Suprapubic skin (tissue), 4 donors: ENCODE measurements around the gene SSMEM1. TPM values are rescaled to one million over a fixed set of nuclear protein-coding genes. Genes with fewer than 3 reads are reported as not detected.
"Not testable (repeated sequence)": the region's sequence is repeated elsewhere in the genome, so short reads cannot be mapped to it uniquely, and the experiment has no call there.

ENCODE experiments used
- DNase-seq, 2 donors: peaks; one replicate each; pipeline ENCODE4 v3.0.0-alpha.2; 2019; ENCODE audit warnings: low spot score in 2 of 2
- H3K27ac ChIP-seq: fragments of 200-600 bp; sonication (generic); one replicate; pipeline ENCODE4 v1.5.1; 2019
- H3K27me3 ChIP-seq: fragments of 200-600 bp; sonication (generic); one replicate; pipeline ENCODE4 v1.5.1; 2019
- H3K36me3 ChIP-seq: fragments of 200-600 bp; sonication (generic); one replicate; pipeline ENCODE4 v1.5.1; 2019
- H3K4me1 ChIP-seq: fragments of 200-600 bp; sonication (generic); one replicate; pipeline ENCODE4 v1.5.1; 2019
- H3K4me3 ChIP-seq: fragments of 200-600 bp; sonication (generic); one replicate; pipeline ENCODE4 v1.5.1; 2019; ENCODE audit warnings: mild to moderate bottlenecking
- H3K9me3 ChIP-seq: fragments of 200-600 bp; sonication (generic); one replicate; pipeline ENCODE4 v1.5.1; 2019
- EP300 ChIP-seq: sonication (generic); formaldehyde crosslinking; IDR thresholded peaks from one replicate; pipeline ENCODE4 v1.6.1; 2017; ENCODE audit warnings: antibody characterized with exemption
- POLR2A ChIP-seq, 2 donors: fragments of 450-650 bp; IDR thresholded peaks; one replicate each; pipeline ENCODE4 v1.6.1; 2017; ENCODE audit warnings: antibody characterized with exemption in 2 of 2, mild to moderate bottlenecking in 2 of 2, moderate library complexity in 2 of 2
- POLR2AphosphoS5 ChIP-seq, 3 donors: sonication (generic); formaldehyde crosslinking; IDR thresholded peaks; one replicate each; pipeline ENCODE4 v1.6.1; 2017; ENCODE audit warnings: antibody characterized with exemption in 3 of 3
- WGBS: methylation state at CpG from one replicate; pipeline ENCODE4 v1.1.5; 2018; 5-methylcytosine and 5-hydroxymethylcytosine counted together
- total RNA-seq, 4 donors: library from RNA; depleted of rRNA; stranded (reverse); fragments of >200 nt; gene quantifications; one replicate each; pipeline ENCODE4 v1.1.0, GENCODE V29; 2016
- TF ChIP-seq, protein P1 (sequence below), 2 donors: fragments of 200-600 bp in 1 of 2; fragments of 450-650 bp in 1 of 2; sonication (generic) in 1 of 2; IDR thresholded peaks; one replicate each; pipeline ENCODE4 v1.5.1; 2016 to 2019; ENCODE audit warnings: antibody characterized with exemption in 2 of 2, mild to moderate bottlenecking in 1 of 2, moderate library complexity in 1 of 2

SSMEM1 gene
- total RNA-seq, 4 donors from 2014 or later = not detected

DNA sequence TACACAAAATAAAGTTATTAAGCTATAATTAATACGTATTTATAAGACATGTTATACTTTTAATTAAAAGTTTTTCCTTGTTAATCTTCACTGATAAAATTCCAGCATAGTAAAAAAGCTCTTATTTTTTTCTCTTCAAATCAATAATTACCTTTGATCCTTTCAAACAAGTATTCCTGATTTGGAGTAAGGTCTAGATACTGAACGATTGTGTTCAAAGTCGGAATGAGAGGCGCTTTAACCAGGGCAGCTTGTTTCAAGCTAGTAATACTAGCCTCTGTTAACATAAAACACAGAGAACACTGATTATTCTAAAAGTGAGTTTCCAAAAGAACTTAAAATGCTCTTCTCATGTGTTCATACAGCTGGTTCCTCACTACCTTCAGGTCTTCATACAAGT, 29.4 kb upstream of the SSMEM1 start:
- no peak for DNase-seq
- TF ChIP-seq, protein P1, sequence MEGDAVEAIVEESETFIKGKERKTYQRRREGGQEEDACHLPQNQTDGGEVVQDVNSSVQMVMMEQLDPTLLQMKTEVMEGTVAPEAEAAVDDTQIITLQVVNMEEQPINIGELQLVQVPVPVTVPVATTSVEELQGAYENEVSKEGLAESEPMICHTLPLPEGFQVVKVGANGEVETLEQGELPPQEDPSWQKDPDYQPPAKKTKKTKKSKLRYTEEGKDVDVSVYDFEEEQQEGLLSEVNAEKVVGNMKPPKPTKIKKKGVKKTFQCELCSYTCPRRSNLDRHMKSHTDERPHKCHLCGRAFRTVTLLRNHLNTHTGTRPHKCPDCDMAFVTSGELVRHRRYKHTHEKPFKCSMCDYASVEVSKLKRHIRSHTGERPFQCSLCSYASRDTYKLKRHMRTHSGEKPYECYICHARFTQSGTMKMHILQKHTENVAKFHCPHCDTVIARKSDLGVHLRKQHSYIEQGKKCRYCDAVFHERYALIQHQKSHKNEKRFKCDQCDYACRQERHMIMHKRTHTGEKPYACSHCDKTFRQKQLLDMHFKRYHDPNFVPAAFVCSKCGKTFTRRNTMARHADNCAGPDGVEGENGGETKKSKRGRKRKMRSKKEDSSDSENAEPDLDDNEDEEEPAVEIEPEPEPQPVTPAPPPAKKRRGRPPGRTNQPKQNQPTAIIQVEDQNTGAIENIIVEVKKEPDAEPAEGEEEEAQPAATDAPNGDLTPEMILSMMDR (IDR thresholded peaks at IDR 0.05) = no peak
- TF ChIP-seq POLR2AphosphoS5 (IDR thresholded peaks at IDR 0.05) = no peak
- TF ChIP-seq EP300 = no peak
- TF ChIP-seq POLR2A (IDR thresholded peaks at IDR 0.05) = no peak
- H3K9me3 ChIP-seq = no peaks in the 10 kb centered on the region
- 92% methylated on average over 4 of the region's 4 CpGs for WGBS
- no peak overlapping the region for H3K4me3 ChIP-seq
- H3K36me3 ChIP-seq = peaks cover 67% of the 10 kb centered on the region
- H3K27ac ChIP-seq = no peak overlapping the region
- H3K4me1 ChIP-seq = no peaks in the 10 kb centered on the region
- H3K27me3 ChIP-seq = no peaks in the 10 kb centered on the region

DNA sequence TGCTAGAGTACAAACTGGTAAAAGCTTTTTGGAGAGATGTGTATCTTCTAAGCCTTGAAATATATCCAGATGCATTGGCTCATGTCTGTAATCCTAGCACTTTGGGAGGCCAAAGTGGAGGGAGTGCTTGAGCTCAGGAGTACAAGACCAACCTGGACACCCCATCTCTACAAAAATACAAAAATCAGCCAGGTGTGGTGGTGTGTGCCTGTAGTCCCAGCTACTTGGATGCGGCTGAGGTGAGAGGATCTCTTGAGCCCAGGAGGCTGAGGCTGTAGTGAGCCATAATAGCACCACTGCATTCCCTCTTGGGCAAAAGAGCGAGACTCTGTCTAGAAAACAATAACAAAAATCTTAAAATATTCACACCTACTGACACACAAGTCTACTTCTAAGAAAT, 28.0 kb upstream of the SSMEM1 start:
- Histone ChIP-seq H3K9me3 (no peaks in the 10 kb centered on the region), H3K4me3 (no peak overlapping the region), H3K27me3 (no peaks in the 10 kb centered on the region), H3K27ac (no peak overlapping the region), H3K4me1 (no peaks in the 10 kb centered on the region), H3K36me3 (peaks cover 62% of the 10 kb centered on the region)
- DNase-seq = no peak
- 100% methylated on average over 2 of the region's 2 CpGs for whole genome bisulfite sequencing
- TF ChIP-seq, protein P1 (IDR thresholded peaks at IDR 0.05) = no peak
- TF ChIP-seq POLR2A (IDR thresholded peaks at IDR 0.05) = no peak
- no peak for TF ChIP-seq EP300
- no peak for TF ChIP-seq POLR2AphosphoS5 (IDR thresholded peaks at IDR 0.05)

DNA sequence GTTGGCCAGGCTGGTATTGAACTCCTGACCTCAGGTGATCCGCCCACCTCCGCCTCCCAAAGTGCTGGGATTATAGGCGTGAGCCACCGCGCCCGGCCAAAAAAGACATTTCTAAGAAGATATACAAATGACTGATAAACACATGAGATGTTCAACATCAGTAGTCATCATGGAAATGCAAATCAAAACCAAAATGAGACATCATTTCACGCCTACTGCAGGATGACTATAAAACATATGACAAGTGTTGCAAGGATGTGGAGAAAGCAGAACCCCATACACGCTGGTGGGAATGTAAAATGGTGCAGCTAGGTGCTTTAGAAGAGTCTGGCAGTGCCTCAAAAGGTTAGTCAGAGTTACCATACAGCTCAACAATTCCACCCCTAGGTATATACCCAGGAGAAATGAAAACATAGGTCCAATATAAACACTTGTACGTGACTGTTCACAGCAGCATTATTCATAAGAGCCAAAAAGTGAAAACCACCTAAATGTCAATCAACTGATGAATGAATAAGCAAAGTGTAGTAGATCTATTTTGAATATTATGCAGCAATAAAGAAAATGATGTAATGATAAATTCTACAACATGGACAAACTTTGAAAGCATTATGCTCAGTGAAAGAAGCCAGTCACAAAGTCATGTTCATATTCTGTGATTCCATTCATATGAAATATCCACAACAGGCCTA, 26.9 kb upstream of the SSMEM1 start:
- H3K4me1 ChIP-seq = no peaks in the 10 kb centered on the region
- TF ChIP-seq POLR2A (IDR thresholded peaks at IDR 0.05) (no peak), EP300 (no peak), POLR2AphosphoS5 (IDR thresholded peaks at IDR 0.05) (no peak)
- TF ChIP-seq, protein P1 (IDR thresholded peaks at IDR 0.05) = no peak
- H3K4me3 ChIP-seq = no peak overlapping the region
- no peak overlapping the region for H3K27ac ChIP-seq
- H3K36me3 ChIP-seq = peaks cover 59% of the 10 kb centered on the region
- H3K9me3 ChIP-seq = no peaks in the 10 kb centered on the region
- 86% methylated on average over 9 of the region's 9 CpGs for WGBS
- DNase-seq = no peak
- no peaks in the 10 kb centered on the region for H3K27me3 ChIP-seq

DNA sequence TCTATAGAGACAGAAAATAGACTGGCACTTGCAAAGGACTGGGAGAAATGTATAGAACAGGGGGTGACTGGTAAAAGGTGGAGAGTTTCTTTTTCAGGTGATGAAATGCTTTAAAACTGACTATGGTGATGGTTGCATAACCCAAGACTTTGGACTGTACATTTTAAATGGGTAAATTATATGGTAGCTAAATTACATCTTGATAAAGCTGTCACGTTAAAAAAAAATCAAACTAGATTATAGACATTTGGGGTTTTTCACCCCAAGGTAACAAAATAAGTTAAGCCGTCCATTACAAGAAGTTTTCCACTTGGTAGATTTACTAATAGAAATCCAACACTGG, 26.4 kb upstream of the SSMEM1 start:
- no peak for TF ChIP-seq POLR2AphosphoS5 (IDR thresholded peaks at IDR 0.05)
- H3K9me3 ChIP-seq = no peaks in the 10 kb centered on the region
- H3K4me1 ChIP-seq = no peaks in the 10 kb centered on the region
- 94% methylated on average over 2 of the region's 2 CpGs for WGBS
- H3K27me3 ChIP-seq = no peaks in the 10 kb centered on the region
- peaks cover 59% of the 10 kb centered on the region for H3K36me3 ChIP-seq
- no peak overlapping the region for H3K4me3 ChIP-seq
- no peak overlapping the region for H3K27ac ChIP-seq
- DNase-seq = no peak

DNA sequence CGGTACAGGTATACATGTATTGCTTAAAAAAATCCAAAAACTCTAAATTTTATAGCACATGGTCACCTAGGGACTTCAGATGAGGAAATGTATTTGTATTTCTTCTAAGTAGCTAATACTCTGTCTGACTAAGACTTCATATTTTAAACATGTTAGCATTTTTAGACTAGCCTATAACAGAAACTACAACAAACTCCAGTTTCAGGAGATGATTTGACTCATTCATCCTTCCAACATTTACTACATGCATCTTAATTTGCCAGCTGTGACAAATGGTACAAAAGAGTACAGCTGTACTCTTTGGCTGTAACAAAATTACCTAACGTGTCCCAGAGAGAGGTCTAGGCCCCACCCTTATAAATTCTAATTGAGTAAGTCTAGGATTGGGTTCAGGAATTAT, 24.7 kb upstream of the SSMEM1 start:
- Histone ChIP-seq H3K36me3 (peaks cover 55% of the 10 kb centered on the region), H3K27me3 (no peaks in the 10 kb centered on the region), H3K27ac (no peak overlapping the region), H3K4me1 (no peaks in the 10 kb centered on the region), H3K9me3 (no peaks in the 10 kb centered on the region), H3K4me3 (no peak overlapping the region)
- no peak for DNase-seq
- 84% methylated on average over 2 of the region's 2 CpGs for WGBS
- TF ChIP-seq, protein P1 (IDR thresholded peaks at IDR 0.05) = no peak
- TF ChIP-seq POLR2AphosphoS5 (IDR thresholded peaks at IDR 0.05) (no peak), POLR2A (IDR thresholded peaks at IDR 0.05) (no peak), EP300 (no peak)

DNA sequence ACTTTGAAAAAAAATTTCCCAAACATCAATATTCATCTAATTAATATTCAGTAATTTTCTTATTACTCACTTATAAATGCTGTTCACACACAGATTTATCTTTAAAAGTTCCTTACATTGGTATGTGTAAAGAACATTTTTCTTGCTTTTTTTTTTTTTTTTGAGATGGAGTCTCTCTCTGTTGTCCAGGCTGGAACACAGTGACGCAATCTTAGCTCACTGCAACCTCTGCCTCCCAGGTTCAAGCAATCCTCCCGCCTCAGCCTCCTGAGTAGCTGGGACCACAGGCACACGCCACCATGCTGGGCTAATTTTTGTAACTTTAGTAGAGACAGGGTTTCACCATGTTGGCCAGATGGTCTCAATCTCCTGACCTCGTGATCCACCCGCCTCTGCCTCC, 23.3 kb upstream of the SSMEM1 start:
- not testable (repeated sequence) for DNase-seq, H3K4me1 ChIP-seq, H3K9me3 ChIP-seq, H3K4me3 ChIP-seq, H3K27ac ChIP-seq, H3K27me3 ChIP-seq
- peaks cover 46% of the 10 kb centered on the region for H3K36me3 ChIP-seq
- 86% methylated on average over 5 of the region's 5 CpGs for WGBS
